ENCODE data around the gene SUSD4. TPM values are rescaled to one million over a fixed set of nuclear protein-coding genes. Genes with fewer than 3 reads are reported as not detected.

Gene SUSD4
- total RNA-seq, 1 donor from 2014 or later = 18.5 TPM

- Mint-ChIP-seq H3K27ac (ENCODE audit: unreplicated experiment) (no peak overlapping the region), H3K27me3 (ENCODE audit: unreplicated experiment) (peaks cover 6% of the 10 kb centered on the region), H3K4me1 (ENCODE audit: unreplicated experiment) (peaks cover 28% of the 10 kb centered on the region), H3K36me3 (ENCODE audit: low read depth, unreplicated experiment) (no peaks in the 10 kb centered on the region), H3K4me3 (ENCODE audit: unreplicated experiment) (no peak overlapping the region), H3K9me3 (ENCODE audit: unreplicated experiment) (no peaks in the 10 kb centered on the region)
- no peak for DNase-seq (ENCODE audit: low spot score)
- TF ChIP-seq CTCF (IDR thresholded peaks at IDR 0.05; ENCODE audit: unreplicated experiment) = no peak
These were observed 19.5 kb downstream of the SUSD4 start for GRCh38 chr1:223344491-223344890.

GRCh38 chr1:223343692-223344091 is 20.3 kb downstream of the SUSD4 start:
- no peaks in the 10 kb centered on the region for H3K36me3 Mint-ChIP-seq (ENCODE audit: low read depth, unreplicated experiment)
- no peak overlapping the region for H3K4me3 Mint-ChIP-seq (ENCODE audit: unreplicated experiment)
- H3K9me3 Mint-ChIP-seq (ENCODE audit: unreplicated experiment) = no peaks in the 10 kb centered on the region
- H3K27ac Mint-ChIP-seq (ENCODE audit: unreplicated experiment) = no peak overlapping the region
- H3K27me3 Mint-ChIP-seq (ENCODE audit: unreplicated experiment) = peaks cover 9% of the 10 kb centered on the region
- TF ChIP-seq CTCF (IDR thresholded peaks at IDR 0.05; ENCODE audit: unreplicated experiment) = no peak
- peaks cover 29% of the 10 kb centered on the region for H3K4me1 Mint-ChIP-seq (ENCODE audit: unreplicated experiment)
- DNase-seq (ENCODE audit: low spot score) = no peak

GRCh38 chr1:223341121-223341520 is 22.9 kb downstream of the SUSD4 start:
- H3K4me1 Mint-ChIP-seq (ENCODE audit: unreplicated experiment) = peaks cover 24% of the 10 kb centered on the region
- H3K9me3 Mint-ChIP-seq (ENCODE audit: unreplicated experiment) = no peaks in the 10 kb centered on the region
- no peaks in the 10 kb centered on the region for H3K36me3 Mint-ChIP-seq (ENCODE audit: low read depth, unreplicated experiment)
- no peak for TF ChIP-seq CTCF (IDR thresholded peaks at IDR 0.05; ENCODE audit: unreplicated experiment)
- DNase-seq (ENCODE audit: low spot score) = no peak
- H3K27me3 Mint-ChIP-seq (ENCODE audit: unreplicated experiment) = peaks cover 12% of the 10 kb centered on the region
- no peak overlapping the region for H3K27ac Mint-ChIP-seq (ENCODE audit: unreplicated experiment)
- H3K4me3 Mint-ChIP-seq (ENCODE audit: unreplicated experiment) = no peak overlapping the region

GRCh38 chr1:223340637-223341036 is 23.3 kb downstream of the SUSD4 start:
- TF ChIP-seq CTCF (IDR thresholded peaks at IDR 0.05; ENCODE audit: unreplicated experiment) = no peak
- Mint-ChIP-seq H3K4me3 (ENCODE audit: unreplicated experiment) (no peak overlapping the region), H3K27ac (ENCODE audit: unreplicated experiment) (no peak overlapping the region), H3K27me3 (ENCODE audit: unreplicated experiment) (peaks cover 10% of the 10 kb centered on the region), H3K4me1 (ENCODE audit: unreplicated experiment) (peaks cover 24% of the 10 kb centered on the region), H3K9me3 (ENCODE audit: unreplicated experiment) (no peaks in the 10 kb centered on the region), H3K36me3 (ENCODE audit: low read depth, unreplicated experiment) (no peaks in the 10 kb centered on the region)
- DNase-seq (ENCODE audit: low spot score) = no peak

- H3K4me3 Mint-ChIP-seq (ENCODE audit: unreplicated experiment) = no peak overlapping the region
- no peak for DNase-seq (ENCODE audit: low spot score)
- peaks cover 24% of the 10 kb centered on the region for H3K4me1 Mint-ChIP-seq (ENCODE audit: unreplicated experiment)
- H3K36me3 Mint-ChIP-seq (ENCODE audit: low read depth, unreplicated experiment) = no peaks in the 10 kb centered on the region
- peaks cover 7% of the 10 kb centered on the region for H3K27me3 Mint-ChIP-seq (ENCODE audit: unreplicated experiment)
- TF ChIP-seq CTCF (IDR thresholded peaks at IDR 0.05; ENCODE audit: unreplicated experiment) = no peak
- H3K27ac Mint-ChIP-seq (ENCODE audit: unreplicated experiment) = no peak overlapping the region
- no peaks in the 10 kb centered on the region for H3K9me3 Mint-ChIP-seq (ENCODE audit: unreplicated experiment)
These were observed 24.1 kb downstream of the SUSD4 start for GRCh38 chr1:223339861-223340260.

All from endothelial cell (in vitro differentiated cells).